ENCODE measurements around the gene CAMSAP1. TPM values are rescaled to one million over a fixed set of nuclear protein-coding genes. Genes with fewer than 3 reads are reported as not detected.
"Not testable (repeated sequence)": the region's sequence is repeated elsewhere in the genome, so short reads cannot be mapped to it uniquely, and the experiment has no call there.

The CAMSAP1 gene
- total RNA-seq, 2 experiments from 2014 or later: 19.9 to 21.8 TPM

GRCh38 chr9:135947105-135947504, 39.8 kb upstream of the CAMSAP1 start:
- H3K27me3 Mint-ChIP-seq, H3K4me1 Mint-ChIP-seq, DNase-seq, H3K27ac Mint-ChIP-seq, H3K4me3 Mint-ChIP-seq, H3K9me3 Mint-ChIP-seq: not testable (repeated sequence)
- H3K36me3 Mint-ChIP-seq: peaks cover 33% of the 10 kb centered on the region

DNA sequence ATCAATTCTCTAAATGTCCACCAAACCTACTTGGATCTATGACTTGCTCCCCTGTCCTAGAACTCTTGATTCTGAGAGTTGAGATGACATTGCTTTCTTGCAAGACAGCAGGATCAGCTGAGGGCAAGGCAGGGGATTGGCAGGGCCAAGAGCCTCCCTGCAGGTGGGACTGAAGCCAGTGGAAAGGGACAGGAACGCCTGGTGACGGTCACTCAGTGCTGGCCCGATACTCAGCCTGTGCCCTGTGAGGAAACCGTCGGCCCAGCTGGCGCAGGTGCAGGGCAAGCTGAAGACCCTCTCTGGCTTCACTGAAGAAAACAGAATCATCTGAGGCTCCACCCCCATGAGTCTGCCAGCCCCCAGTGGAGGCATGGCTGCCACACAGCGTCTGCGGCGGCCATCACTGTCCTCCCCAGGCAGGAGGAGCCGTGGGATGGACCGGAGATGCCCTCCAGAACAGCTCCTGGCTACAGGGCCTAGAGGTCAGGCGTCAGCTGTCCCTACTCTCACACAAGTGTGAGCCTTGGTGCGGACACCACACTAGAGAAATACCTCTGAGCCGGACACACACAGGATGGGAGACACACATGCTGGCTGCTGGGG, 39.1 kb upstream of the CAMSAP1 start:
- H3K27ac Mint-ChIP-seq: no peak overlapping the region
- H3K4me1 Mint-ChIP-seq: no peaks in the 10 kb centered on the region
- H3K4me3 Mint-ChIP-seq: no peak overlapping the region
- no peak for DNase-seq
- no peaks in the 10 kb centered on the region for H3K9me3 Mint-ChIP-seq
- peaks cover 36% of the 10 kb centered on the region for H3K36me3 Mint-ChIP-seq
- no peaks in the 10 kb centered on the region for H3K27me3 Mint-ChIP-seq

- Mint-ChIP-seq H3K36me3 (peaks cover 38% of the 10 kb centered on the region), H3K27ac (no peak overlapping the region), H3K4me1 (no peaks in the 10 kb centered on the region), H3K27me3 (no peaks in the 10 kb centered on the region), H3K9me3 (no peaks in the 10 kb centered on the region), H3K4me3 (no peak overlapping the region)
- DNase-seq: no peak
Observed at GRCh38 chr9:135945969-135946368, 38.6 kb upstream of the CAMSAP1 start.

DNA sequence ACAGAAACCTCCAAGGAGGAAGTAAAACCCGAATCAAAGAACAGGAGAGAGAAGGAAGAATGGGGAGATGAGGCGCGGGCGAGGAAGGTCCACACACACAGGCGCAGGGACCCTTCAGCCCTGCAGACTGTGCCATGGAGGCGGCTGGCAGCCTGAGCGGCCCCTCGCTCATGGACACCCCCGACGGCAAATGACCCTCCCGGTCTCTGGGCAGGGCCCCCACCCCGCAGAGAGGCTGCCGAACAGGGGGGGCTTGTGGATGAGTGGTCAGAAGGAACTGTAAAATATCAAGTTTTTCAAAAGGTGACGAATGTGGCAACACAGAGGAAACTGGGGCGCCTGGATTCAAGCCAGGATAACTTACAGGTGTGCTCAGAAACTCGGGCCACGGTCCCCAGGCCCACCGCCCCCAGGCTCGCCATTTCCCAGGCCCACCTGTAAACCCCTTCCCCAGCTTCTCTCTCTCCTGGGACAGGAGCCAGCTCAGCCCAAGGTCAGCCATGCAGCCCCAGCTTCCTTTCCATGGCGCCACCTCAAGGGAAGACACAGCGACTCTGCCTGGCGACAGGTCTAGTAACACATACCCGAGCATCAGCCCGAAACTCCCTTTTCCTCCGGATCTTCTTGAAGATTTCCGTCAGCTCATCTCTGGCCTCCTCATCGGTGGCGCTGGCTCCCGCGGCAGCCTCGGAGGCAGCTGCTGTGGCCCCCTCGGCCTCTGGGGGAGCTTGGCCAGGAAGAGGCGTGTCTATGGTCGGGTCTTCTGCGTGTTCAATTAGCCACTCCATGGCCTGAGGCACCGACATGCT, 37.3 kb upstream of the CAMSAP1 start:
- H3K27me3 Mint-ChIP-seq: peaks cover under 1% of the 10 kb centered on the region
- DNase-seq: no peak
- peaks cover 48% of the 10 kb centered on the region for H3K36me3 Mint-ChIP-seq
- no peaks in the 10 kb centered on the region for H3K4me1 Mint-ChIP-seq
- no peaks in the 10 kb centered on the region for H3K9me3 Mint-ChIP-seq
- no peak overlapping the region for H3K4me3 Mint-ChIP-seq
- no peak overlapping the region for H3K27ac Mint-ChIP-seq

DNA sequence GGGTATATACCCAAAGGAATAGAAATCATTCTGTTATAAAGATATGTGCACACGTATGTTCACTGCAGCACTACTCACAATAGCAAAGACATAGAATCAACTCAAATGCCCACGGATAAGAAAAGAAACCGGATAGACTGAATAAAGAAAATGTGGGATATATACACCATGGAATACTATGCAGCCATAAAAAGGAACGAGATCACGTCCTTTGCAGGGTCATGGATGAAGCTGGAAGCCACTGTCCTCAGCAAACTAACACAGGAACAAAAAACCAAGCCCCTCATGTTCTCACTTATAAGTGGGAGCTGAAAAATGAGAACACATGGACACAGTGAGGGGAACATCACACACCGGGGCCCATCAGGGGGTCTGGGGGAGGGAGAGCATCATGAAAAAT, 36.3 kb upstream of the CAMSAP1 start:
- not testable (repeated sequence) for H3K27me3 Mint-ChIP-seq, H3K4me1 Mint-ChIP-seq, H3K4me3 Mint-ChIP-seq, H3K27ac Mint-ChIP-seq, DNase-seq, H3K9me3 Mint-ChIP-seq
- H3K36me3 Mint-ChIP-seq: peaks cover 56% of the 10 kb centered on the region

GRCh38 chr9:135941288-135941995, 34.1 kb upstream of the CAMSAP1 start:
- Mint-ChIP-seq H3K4me1 (peaks cover 4% of the 10 kb centered on the region), H3K4me3 (no peak overlapping the region), H3K36me3 (peaks cover 71% of the 10 kb centered on the region), H3K27ac (no peak overlapping the region), H3K27me3 (peaks cover 6% of the 10 kb centered on the region), H3K9me3 (peaks cover 4% of the 10 kb centered on the region)
- DNase-seq: no peak

- Mint-ChIP-seq H3K36me3 (peaks cover 71% of the 10 kb centered on the region), H3K9me3 (peaks cover 7% of the 10 kb centered on the region), H3K4me3 (peak overlapping the region; percentile 70), H3K27me3 (peaks cover 6% of the 10 kb centered on the region), H3K27ac (peak overlapping the region; percentile 91), H3K4me1 (peaks cover 4% of the 10 kb centered on the region)
- peak; percentile 50 for DNase-seq
Observed at GRCh38 chr9:135939351-135940265, 32.3 kb upstream of the CAMSAP1 start.

DNA sequence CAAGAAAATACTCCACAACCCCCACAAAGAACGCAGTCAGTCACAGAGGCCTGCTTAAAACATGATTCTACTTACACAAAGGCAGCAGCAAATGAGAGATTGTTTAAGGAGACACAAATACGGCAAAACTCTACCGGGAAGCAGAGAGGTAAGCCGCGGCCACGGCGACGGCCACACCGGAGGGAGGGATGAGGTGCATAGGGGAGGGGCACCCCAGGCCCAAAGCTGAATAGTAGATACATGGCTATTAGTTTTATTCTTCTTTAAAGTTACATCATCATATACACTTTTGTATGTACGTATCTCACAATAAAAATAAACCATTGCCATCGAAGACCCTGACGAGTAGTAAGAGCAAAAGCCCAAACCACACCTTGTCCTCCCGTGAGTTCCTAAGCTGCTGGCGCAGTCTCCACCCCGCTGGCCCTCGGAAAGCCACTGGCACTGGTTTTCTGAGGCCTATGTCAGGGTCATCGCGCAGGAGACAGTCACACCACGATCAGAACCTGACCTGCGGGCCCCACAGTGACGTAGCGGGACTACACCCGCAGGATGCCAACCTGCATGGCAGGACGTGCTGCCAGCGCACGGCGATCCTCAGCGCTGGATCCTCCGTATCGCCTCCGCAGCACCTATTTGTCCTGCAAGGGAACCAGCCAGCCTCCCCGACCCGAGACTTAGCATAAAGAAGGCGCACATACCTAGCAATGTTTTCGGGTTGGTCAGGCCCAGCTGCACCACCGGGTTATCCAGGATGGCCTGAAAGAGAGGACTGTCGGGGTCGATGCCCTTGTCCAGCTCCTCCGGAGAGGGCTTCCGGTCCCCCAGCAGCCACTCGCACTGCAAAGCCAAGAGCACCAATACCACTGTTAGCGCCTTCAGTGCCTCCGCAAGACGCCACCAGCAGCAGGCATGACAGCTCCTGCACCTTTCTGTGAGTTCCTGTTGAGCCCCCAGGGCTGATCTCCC, 30.5 kb upstream of the CAMSAP1 start:
- peaks cover 4% of the 10 kb centered on the region for H3K4me1 Mint-ChIP-seq
- peaks cover 6% of the 10 kb centered on the region for H3K27me3 Mint-ChIP-seq
- H3K27ac Mint-ChIP-seq: no peak overlapping the region
- H3K4me3 Mint-ChIP-seq: peak overlapping the region; percentile 23
- peaks cover 7% of the 10 kb centered on the region for H3K9me3 Mint-ChIP-seq
- DNase-seq: no peak
- H3K36me3 Mint-ChIP-seq: peaks cover 62% of the 10 kb centered on the region

DNA sequence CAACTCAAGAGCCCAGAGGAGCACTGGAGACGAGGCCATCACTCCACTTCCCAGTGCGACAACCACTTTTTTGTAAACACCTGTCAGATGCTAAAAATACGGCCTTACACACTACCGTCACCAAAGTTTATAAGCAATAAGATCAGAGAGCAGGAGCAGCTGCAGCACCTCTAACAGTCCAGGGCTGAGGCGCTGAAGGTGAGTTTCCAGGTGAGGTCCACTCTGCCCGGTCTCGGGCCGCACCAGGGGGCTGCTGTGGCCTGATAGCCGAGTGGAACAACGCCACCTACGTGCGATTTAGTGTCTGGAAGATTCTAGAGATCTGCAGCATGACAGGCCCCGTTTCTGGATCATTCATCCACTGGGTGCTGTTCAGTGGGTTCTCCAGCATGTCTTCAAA, 25.8 kb upstream of the CAMSAP1 start:
- peaks cover 3% of the 10 kb centered on the region for H3K9me3 Mint-ChIP-seq
- DNase-seq: no peak
- no peak overlapping the region for H3K27ac Mint-ChIP-seq
- no peak overlapping the region for H3K4me3 Mint-ChIP-seq
- H3K4me1 Mint-ChIP-seq: no peaks in the 10 kb centered on the region
- no peaks in the 10 kb centered on the region for H3K27me3 Mint-ChIP-seq
- H3K36me3 Mint-ChIP-seq: peaks cover 35% of the 10 kb centered on the region

DNA sequence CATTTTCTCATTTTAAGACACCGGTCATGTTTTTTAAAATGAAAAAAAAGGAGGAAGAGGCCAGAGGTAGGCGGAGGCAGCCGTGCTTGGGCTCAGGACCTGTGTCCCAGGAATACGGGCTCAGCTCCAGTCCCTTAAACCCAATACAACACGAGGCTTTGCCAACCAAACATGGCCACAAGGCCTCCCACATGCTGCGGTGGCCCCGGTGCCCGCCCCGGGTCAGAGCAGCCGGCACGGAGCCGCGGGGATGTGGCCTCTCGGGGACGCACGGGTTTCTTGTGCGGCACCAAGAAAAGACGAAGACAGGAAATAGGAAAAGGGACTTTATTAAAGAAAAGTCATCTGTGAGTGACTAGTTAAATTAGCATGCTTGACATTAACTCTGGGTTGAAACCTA, 25.3 kb upstream of the CAMSAP1 start:
- Mint-ChIP-seq H3K27ac (no peak overlapping the region), H3K4me1 (no peaks in the 10 kb centered on the region)

DNA sequence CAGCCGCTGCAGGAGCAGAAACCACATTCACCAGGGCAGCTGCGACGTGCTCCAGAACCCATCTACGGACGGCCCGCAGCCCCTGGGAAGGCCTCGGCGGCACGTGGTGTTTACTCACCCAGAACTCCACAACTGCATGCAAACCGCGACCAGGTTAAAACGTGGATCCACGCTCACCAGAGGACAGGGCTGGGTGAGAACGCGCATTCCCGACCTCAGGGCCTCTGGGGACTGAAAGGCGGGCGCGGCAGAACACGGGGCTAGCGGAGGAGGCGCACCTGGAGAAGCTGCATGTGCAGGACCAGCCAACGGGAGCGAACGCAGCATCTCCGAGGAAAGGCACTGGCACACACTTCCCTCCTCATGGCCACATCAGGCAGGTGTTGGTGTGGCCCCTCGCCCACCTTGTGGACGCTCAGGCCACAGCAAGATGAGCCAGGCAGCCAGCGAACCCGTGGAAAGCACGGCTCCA, 24.0 kb upstream of the CAMSAP1 start:
- DNase-seq: no peak
- Mint-ChIP-seq H3K27me3 (no peaks in the 10 kb centered on the region), H3K4me1 (peaks cover 1% of the 10 kb centered on the region), H3K4me3 (no peak overlapping the region), H3K9me3 (peaks cover 3% of the 10 kb centered on the region), H3K27ac (no peak overlapping the region), H3K36me3 (peaks cover 21% of the 10 kb centered on the region)

More for the DNA sequence above, 25.3 kb upstream of the CAMSAP1 start:
- no peak for DNase-seq
- no peaks in the 10 kb centered on the region for H3K27me3 Mint-ChIP-seq
- H3K9me3 Mint-ChIP-seq: peaks cover 3% of the 10 kb centered on the region
- H3K36me3 Mint-ChIP-seq: peaks cover 33% of the 10 kb centered on the region
- no peak overlapping the region for H3K4me3 Mint-ChIP-seq

- no peak for DNase-seq
- Mint-ChIP-seq H3K9me3 (no peaks in the 10 kb centered on the region), H3K4me3 (no peak overlapping the region), H3K27me3 (no peaks in the 10 kb centered on the region), H3K27ac (no peak overlapping the region), H3K36me3 (peaks cover 19% of the 10 kb centered on the region), H3K4me1 (peaks cover 6% of the 10 kb centered on the region)
Observed at GRCh38 chr9:135930446-135931345, 23.4 kb upstream of the CAMSAP1 start.
